GM10266 (cell line): ENCODE measurements around the gene B4GALT6.

ENCODE experiments used
- DNase-seq: peaks from one replicate; pipeline ENCODE4 v3.0.0; 2012; ENCODE audit errors: extremely low spot score
- CTCF ChIP-seq: IDR thresholded peaks from 2 replicates; pipeline ENCODE4 v1.5.1; 2012; ENCODE audit warnings: mild to moderate bottlenecking, low read depth; ENCODE audit not compliant: control insufficient read depth, insufficient read depth; ENCODE audit errors: missing control alignments

The B4GALT6 gene

GRCh38 chr18:31575515-31576257, 108.7 kb downstream of the B4GALT6 start:
- DNase-seq = no peak
- no peak for TF ChIP-seq CTCF

- DNase-seq = no peak
- TF ChIP-seq CTCF = no peak
These were observed 110.0 kb downstream of the B4GALT6 start for GRCh38 chr18:31574359-31574758.
